A549 treated with Hydrocortisone at 1 μM for 4 hours (cell line): ENCODE results near the gene LGI2. TPM values are rescaled to one million over a fixed set of nuclear protein-coding genes. Genes with fewer than 3 reads are reported as not detected.

ENCODE experiments used
- total RNA-seq: library from RNA; stranded (reverse); fragments of 200-300 nt; extraction: Qiagen RNA extraction; gene quantifications from 5 replicates; pipeline ENCODE4 v1.2.3, GENCODE V29; 2022

Gene LGI2, protein sequence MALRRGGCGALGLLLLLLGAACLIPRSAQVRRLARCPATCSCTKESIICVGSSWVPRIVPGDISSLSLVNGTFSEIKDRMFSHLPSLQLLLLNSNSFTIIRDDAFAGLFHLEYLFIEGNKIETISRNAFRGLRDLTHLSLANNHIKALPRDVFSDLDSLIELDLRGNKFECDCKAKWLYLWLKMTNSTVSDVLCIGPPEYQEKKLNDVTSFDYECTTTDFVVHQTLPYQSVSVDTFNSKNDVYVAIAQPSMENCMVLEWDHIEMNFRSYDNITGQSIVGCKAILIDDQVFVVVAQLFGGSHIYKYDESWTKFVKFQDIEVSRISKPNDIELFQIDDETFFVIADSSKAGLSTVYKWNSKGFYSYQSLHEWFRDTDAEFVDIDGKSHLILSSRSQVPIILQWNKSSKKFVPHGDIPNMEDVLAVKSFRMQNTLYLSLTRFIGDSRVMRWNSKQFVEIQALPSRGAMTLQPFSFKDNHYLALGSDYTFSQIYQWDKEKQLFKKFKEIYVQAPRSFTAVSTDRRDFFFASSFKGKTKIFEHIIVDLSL
- total RNA-seq = 0.08 to 0.20 TPM (median 0.20 TPM) in 5 replicates

DNA sequence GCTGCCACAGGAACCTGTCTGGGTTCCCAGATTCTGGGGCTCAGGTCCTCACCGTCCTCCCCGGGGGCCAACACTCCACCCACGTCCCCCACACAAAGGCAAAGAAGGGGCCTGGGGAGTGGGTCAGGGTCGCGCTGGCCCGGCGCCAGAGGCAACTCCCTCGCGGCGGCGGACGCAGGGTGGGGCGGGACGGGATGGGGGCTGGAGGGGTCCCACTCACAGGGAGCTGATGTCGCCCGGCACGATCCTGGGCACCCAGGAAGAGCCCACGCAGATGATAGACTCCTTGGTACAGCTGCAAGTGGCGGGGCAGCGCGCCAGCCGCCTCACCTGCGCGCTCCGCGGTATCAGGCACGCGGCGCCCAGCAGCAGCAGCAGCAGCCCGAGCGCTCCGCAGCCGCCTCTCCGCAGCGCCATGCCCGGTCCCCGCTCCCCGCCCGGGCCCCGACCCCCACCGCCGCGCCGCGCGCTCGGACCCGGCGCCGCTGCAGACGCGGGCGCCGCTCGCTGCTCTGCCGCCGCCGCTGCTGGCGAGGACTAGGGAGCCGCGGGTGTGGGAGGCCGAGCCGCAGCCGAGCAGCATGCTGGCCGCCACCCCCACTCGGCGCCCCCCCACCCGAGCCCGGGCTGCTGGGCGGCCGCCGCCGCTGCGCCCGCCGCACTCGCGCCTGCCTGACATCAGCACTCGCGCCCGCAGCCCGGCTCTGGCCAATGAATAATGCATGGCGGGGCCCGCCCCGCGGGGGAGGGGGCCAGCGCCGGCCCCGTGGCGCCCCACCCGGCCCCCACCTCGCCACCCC lies at the start of gene LGI2:
Gene LGI2, minus strand, starts transcription at position 670 of the 800 bp plus-strand sequence. Its CDS starts 253 bp downstream, at position 417.

Other genes with a start within 250 kb of the LGI2 start
- not detected in 5 replicates for gene SOD3, start 235.4 kb downstream of the LGI2 start, total RNA-seq
- 1.5 to 2.4 TPM (median 1.7 TPM) in 5 replicates for gene CCDC149, start 117.9 kb downstream of the LGI2 start, total RNA-seq
- 2.8 to 3.3 TPM (median 2.9 TPM) in 5 replicates for gene SEPSECS, start 129.5 kb upstream of the LGI2 start, total RNA-seq
- gene PI4K2B, start 203.1 kb upstream of the LGI2 start, total RNA-seq = 5.7 to 8.5 TPM (median 6.5 TPM) in 5 replicates